ENCODE results near the gene FSD1. TPM values are rescaled to one million over a fixed set of nuclear protein-coding genes. Genes with fewer than 3 reads are reported as not detected.

Gene FSD1
- total and polyA plus RNA-seq, 9 of the 15 experiments (the other 6 are each of a cell fraction or from before 2014, with no cell fraction given) = 0.11 to 1.9 (median 0.94) TPM; not detected in 1

- TF ChIP-seq, protein P1, sequence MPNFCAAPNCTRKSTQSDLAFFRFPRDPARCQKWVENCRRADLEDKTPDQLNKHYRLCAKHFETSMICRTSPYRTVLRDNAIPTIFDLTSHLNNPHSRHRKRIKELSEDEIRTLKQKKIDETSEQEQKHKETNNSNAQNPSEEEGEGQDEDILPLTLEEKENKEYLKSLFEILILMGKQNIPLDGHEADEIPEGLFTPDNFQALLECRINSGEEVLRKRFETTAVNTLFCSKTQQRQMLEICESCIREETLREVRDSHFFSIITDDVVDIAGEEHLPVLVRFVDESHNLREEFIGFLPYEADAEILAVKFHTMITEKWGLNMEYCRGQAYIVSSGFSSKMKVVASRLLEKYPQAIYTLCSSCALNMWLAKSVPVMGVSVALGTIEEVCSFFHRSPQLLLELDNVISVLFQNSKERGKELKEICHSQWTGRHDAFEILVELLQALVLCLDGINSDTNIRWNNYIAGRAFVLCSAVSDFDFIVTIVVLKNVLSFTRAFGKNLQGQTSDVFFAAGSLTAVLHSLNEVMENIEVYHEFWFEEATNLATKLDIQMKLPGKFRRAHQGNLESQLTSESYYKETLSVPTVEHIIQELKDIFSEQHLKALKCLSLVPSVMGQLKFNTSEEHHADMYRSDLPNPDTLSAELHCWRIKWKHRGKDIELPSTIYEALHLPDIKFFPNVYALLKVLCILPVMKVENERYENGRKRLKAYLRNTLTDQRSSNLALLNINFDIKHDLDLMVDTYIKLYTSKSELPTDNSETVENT (CRISPR knock-in tag; IDR thresholded peaks at IDR 0.05) = 0 out of 2 replicates have a peak, but pooled peaks have one; percentile 56
- TF ChIP-seq HNRNPH1 (optimal IDR thresholded peaks at IDR 0.05; ENCODE audit: low read depth, low read length) (no peak), NFIC (IDR thresholded peaks at IDR 0.05) (0 out of 2 replicates have a peak, but pooled peaks have one; percentile 33), MEF2D (tag; conservative IDR thresholded peaks at IDR 0.05; ENCODE audit: low read depth) (no peak), POLR2B (IDR thresholded peaks at IDR 0.05; ENCODE audit: low read depth, partially characterized antibody) (peak; percentile 77), FOXO4 (CRISPR knock-in tag; IDR thresholded peaks at IDR 0.05) (peak; percentile 81; the same call in 1 of the 2 replicates), ATF1 (CRISPR knock-in tag; IDR thresholded peaks at IDR 0.05) (no peak), ATF1 (tag; IDR thresholded peaks at IDR 0.05) (peak; percentile 42), NELFE (IDR thresholded peaks at IDR 0.05; ENCODE audit: insufficient read depth, insufficient read length) (no peak)
- TF ChIP-seq, protein P2, sequence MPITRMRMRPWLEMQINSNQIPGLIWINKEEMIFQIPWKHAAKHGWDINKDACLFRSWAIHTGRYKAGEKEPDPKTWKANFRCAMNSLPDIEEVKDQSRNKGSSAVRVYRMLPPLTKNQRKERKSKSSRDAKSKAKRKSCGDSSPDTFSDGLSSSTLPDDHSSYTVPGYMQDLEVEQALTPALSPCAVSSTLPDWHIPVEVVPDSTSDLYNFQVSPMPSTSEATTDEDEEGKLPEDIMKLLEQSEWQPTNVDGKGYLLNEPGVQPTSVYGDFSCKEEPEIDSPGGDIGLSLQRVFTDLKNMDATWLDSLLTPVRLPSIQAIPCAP (CRISPR knock-in tag; IDR thresholded peaks at IDR 0.05; ENCODE audit: borderline replicate concordance) = no peak
- TF ChIP-seq, protein P3, sequence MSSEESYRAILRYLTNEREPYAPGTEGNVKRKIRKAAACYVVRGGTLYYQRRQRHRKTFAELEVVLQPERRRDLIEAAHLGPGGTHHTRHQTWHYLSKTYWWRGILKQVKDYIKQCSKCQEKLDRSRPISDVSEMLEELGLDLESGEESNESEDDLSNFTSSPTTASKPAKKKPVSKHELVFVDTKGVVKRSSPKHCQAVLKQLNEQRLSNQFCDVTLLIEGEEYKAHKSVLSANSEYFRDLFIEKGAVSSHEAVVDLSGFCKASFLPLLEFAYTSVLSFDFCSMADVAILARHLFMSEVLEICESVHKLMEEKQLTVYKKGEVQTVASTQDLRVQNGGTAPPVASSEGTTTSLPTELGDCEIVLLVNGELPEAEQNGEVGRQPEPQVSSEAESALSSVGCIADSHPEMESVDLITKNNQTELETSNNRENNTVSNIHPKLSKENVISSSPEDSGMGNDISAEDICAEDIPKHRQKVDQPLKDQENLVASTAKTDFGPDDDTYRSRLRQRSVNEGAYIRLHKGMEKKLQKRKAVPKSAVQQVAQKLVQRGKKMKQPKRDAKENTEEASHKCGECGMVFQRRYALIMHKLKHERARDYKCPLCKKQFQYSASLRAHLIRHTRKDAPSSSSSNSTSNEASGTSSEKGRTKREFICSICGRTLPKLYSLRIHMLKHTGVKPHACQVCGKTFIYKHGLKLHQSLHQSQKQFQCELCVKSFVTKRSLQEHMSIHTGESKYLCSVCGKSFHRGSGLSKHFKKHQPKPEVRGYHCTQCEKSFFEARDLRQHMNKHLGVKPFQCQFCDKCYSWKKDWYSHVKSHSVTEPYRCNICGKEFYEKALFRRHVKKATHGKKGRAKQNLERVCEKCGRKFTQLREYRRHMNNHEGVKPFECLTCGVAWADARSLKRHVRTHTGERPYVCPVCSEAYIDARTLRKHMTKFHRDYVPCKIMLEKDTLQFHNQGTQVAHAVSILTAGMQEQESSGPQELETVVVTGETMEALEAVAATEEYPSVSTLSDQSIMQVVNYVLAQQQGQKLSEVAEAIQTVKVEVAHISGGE (CRISPR knock-in tag; IDR thresholded peaks at IDR 0.05) = no peak
- TF ChIP-seq, protein P4, sequence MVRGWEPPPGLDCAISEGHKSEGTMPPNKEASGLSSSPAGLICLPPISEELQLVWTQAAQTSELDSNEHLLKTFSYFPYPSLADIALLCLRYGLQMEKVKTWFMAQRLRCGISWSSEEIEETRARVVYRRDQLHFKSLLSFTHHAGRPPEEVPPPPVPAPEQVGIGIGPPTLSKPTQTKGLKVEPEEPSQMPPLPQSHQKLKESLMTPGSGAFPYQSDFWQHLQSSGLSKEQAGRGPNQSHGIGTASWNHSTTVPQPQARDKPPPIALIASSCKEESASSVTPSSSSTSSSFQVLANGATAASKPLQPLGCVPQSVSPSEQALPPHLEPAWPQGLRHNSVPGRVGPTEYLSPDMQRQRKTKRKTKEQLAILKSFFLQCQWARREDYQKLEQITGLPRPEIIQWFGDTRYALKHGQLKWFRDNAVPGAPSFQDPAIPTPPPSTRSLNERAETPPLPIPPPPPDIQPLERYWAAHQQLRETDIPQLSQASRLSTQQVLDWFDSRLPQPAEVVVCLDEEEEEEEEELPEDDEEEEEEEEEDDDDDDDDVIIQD (CRISPR knock-in tag; IDR thresholded peaks at IDR 0.05) = 0 out of 2 replicates have a peak, but pooled peaks have one; percentile 35
These were observed 24.0 kb downstream of the FSD1 start (continued) for GRCh38 chr19:4328243-4328990.
